ENCODE measurements around the gene WASL. TPM values are rescaled to one million over a fixed set of nuclear protein-coding genes. Genes with fewer than 3 reads are reported as not detected.

WASL gene
- total and polyA plus RNA-seq, 7 donors: 17.6 to 37.8 (median 31.0) TPM

DNA sequence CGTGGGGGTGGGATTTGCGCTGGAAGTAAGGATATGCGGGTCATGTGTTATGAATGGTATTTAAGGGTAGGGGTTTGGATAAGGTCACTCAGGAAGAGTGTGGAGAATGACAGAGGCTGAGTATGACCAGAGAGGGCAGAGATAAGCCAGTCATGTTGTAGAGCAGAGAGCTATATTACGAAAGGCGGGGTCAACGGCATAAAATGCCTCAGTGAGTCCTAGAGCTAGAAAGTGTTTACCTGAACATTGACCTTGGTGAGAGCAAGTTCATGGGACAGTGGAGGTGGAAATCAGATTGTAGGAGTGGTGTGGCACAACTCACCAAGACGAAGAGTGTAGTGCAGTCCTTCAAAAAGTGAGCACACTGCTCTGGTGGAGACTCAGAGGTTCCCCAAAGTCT lies 79.3 kb downstream of the WASL start:
- ATAC-seq (no peak), DNase-seq (no peak)
- H3K4me3 ChIP-seq: no peak overlapping the region
- H3K4me1 ChIP-seq: peaks cover 29% of the 10 kb centered on the region
- no peaks in the 10 kb centered on the region for H3K27me3 ChIP-seq (ENCODE audit: insufficient read depth in 3 of 3, low read length in 2 of 3)
- TF ChIP-seq, protein P1, sequence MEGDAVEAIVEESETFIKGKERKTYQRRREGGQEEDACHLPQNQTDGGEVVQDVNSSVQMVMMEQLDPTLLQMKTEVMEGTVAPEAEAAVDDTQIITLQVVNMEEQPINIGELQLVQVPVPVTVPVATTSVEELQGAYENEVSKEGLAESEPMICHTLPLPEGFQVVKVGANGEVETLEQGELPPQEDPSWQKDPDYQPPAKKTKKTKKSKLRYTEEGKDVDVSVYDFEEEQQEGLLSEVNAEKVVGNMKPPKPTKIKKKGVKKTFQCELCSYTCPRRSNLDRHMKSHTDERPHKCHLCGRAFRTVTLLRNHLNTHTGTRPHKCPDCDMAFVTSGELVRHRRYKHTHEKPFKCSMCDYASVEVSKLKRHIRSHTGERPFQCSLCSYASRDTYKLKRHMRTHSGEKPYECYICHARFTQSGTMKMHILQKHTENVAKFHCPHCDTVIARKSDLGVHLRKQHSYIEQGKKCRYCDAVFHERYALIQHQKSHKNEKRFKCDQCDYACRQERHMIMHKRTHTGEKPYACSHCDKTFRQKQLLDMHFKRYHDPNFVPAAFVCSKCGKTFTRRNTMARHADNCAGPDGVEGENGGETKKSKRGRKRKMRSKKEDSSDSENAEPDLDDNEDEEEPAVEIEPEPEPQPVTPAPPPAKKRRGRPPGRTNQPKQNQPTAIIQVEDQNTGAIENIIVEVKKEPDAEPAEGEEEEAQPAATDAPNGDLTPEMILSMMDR (IDR thresholded peaks at IDR 0.05): no peak
- WGBS, 3 donors: 76 to 87% (median 83%) methylated on average over 7 of the region's 7 CpGs
- peak overlapping the region; percentile 89 for H3K27ac ChIP-seq
- intact Hi-C loops (cut with DNase I): no loop called here
- H3K36me3 ChIP-seq (ENCODE audit: insufficient read depth in 1 of 2, low read depth in 1 of 2): peaks cover 0 to 13% of the 10 kb centered on the region in 2 donors
- H3K9me3 ChIP-seq: no peaks in the 10 kb centered on the region

DNA sequence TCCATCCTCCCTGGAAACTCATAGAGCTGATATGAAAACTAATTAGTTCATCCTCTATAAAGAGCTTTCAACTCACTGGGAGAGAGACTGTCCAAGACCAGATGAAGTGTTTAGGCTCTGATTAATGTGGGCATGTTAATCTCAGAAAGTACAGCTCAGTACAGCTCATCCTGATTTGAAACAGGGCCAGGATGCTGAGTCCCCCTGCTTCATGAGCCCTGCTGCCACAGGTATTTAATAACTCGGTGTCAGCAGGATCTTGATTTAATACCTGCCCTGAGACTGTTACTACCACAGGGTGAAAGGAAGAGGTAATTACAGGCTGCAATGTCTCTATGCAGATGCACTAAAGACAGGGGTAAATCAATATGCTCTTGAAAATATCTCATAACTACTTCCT lies 82.3 kb downstream of the WASL start:
- Histone ChIP-seq H3K27ac (peak overlapping the region; percentile 89), H3K4me3 (peak overlapping the region; percentile 3)

DNA sequence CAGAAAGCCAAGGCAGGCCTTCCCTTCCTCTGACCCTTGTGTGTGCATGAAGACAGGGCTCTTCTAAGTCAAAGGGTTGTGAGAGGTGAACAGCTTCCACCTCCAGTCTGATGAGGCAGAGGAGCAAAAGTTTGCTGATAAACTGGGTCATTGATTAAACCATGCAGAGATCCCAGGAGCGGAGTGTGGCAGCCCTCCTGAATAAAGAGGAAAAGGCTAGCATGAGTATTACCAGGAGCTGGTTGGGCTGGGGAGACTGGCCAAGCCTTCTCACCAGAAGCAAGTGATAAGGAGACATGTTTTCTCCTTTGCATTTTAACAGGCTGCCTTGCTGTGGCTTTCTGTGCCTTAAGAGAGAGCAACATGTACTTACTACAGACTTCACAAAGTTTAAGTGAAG lies 82.9 kb downstream of the WASL start:
- 46 to 90% (median 60%) methylated on average over 1 of the region's 1 CpG for WGBS, 3 donors
- Histone ChIP-seq H3K4me1 (peaks cover 12% of the 10 kb centered on the region), H3K36me3 (ENCODE audit: insufficient read depth in 1 of 2, low read depth in 1 of 2) (peaks cover 0 to 48% of the 10 kb centered on the region in 2 donors), H3K27ac (peak overlapping the region; percentile 89), H3K4me3 (peak overlapping the region; percentile 69), H3K9me3 (no peaks in the 10 kb centered on the region), H3K27me3 (ENCODE audit: insufficient read depth in 3 of 3, low read length in 2 of 3) (no peaks in the 10 kb centered on the region)
- ATAC-seq: peak in 2 of 4 donors; percentile 1 to 2
- intact Hi-C loops (cut with DNase I): no loop called here
- TF ChIP-seq, protein P1 (IDR thresholded peaks at IDR 0.05): no peak
- DNase-seq: no peak

More for the DNA sequence above, 82.3 kb downstream of the WASL start:
- peak; percentile 54 to 89 (median 75) for ATAC-seq
- 13 to 19% (median 14%) methylated on average over 1 of the region's 1 CpG for WGBS, 3 donors
- TF ChIP-seq, protein P1 (IDR thresholded peaks at IDR 0.05): no peak
- Histone ChIP-seq H3K4me1 (peaks cover 12% of the 10 kb centered on the region), H3K36me3 (ENCODE audit: insufficient read depth in 1 of 2, low read depth in 1 of 2) (peaks cover 0 to 42% of the 10 kb centered on the region in 2 donors), H3K27me3 (ENCODE audit: insufficient read depth in 3 of 3, low read length in 2 of 3) (no peaks in the 10 kb centered on the region), H3K9me3 (no peaks in the 10 kb centered on the region)
- DNase-seq: no peak
- intact Hi-C loops (cut with DNase I): no loop called here

DNA sequence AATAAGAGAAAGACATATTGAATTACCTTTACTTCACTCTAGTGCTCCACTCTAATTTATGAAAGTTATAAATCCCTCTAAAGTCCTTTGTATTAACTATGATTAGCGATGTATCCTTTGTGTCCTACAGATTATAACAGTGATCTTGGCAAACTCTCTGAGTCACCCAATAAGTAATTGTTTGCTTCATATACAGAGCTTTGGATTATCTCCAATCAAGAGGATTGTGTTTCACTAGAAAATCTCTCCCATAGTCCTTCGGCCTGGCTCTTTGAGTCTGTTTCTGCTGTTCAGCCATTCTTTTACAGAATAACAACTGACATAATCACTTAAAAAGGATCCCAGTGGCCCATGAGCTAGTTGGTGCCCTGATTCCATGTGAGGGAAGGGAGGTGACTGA lies 83.6 kb downstream of the WASL start:
- TF ChIP-seq, protein P1 (IDR thresholded peaks at IDR 0.05): no peak
- DNase-seq (no peak), ATAC-seq (no peak)
- peak overlapping the region; percentile 89 for H3K27ac ChIP-seq
- intact Hi-C loops (cut with DNase I): no loop called here
- H3K4me3 ChIP-seq: peak overlapping the region; percentile 69
- H3K27me3 ChIP-seq (ENCODE audit: insufficient read depth in 3 of 3, low read length in 2 of 3): no peaks in the 10 kb centered on the region
- H3K9me3 ChIP-seq: no peaks in the 10 kb centered on the region
- peaks cover 0 to 49% of the 10 kb centered on the region in 2 donors for H3K36me3 ChIP-seq (ENCODE audit: insufficient read depth in 1 of 2, low read depth in 1 of 2)
- WGBS, 3 donors: 33 to 38% (median 35%) methylated on average over 2 of the region's 2 CpGs
- peaks cover 12% of the 10 kb centered on the region for H3K4me1 ChIP-seq

DNA sequence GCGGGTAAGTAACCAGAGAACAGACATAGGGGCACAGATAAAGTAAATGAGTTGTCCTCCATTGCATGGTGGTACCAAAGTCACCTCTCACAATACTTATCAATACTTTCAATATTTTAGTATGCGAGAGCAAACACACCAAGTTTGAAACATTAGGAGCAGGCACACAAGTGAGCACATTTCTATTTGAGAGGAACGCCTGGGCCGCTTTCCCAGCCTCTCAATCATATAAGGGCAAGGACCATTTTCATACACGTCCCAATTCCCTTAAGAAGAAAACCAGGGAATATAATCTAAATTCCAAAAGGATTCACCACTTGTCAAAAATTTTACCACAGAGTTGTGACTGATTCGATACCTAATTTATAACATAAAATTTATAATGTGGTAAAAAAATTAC lies 85.6 kb downstream of the WASL start:
- Histone ChIP-seq H3K4me1 (peaks cover 12% of the 10 kb centered on the region), H3K36me3 (ENCODE audit: insufficient read depth in 1 of 2, low read depth in 1 of 2) (peaks cover 0 to 66% of the 10 kb centered on the region in 2 donors), H3K9me3 (no peaks in the 10 kb centered on the region), H3K27me3 (ENCODE audit: insufficient read depth in 3 of 3, low read length in 2 of 3) (no peaks in the 10 kb centered on the region), H3K27ac (peak overlapping the region; percentile 89), H3K4me3 (peak overlapping the region; percentile 69)
- ATAC-seq: peak in 1 of 4 donors; percentile 44
- intact Hi-C loops (cut with DNase I): no loop called here
- peak in 1 of 2 donors; percentile 62 for DNase-seq
- TF ChIP-seq, protein P1 (IDR thresholded peaks at IDR 0.05): no peak
- 46 to 54% (median 47%) methylated on average over 6 of the region's 6 CpGs for WGBS, 3 donors

All from psoas muscle (tissue), 8 donors.